GM21576 (cell line): Measurements from ENCODE around the gene TRIOBP.

ENCODE experiments used
- ATAC-seq: cut with Tn5 transposase; IDR thresholded peaks from one replicate; pipeline ENCODE4 v1.9.1; 2021; ENCODE audit warnings: mild to moderate bottlenecking, moderate library complexity; ENCODE audit not compliant: unreplicated experiment

TRIOBP gene

GRCh38 chr22:37664249-37665101, 32.4 kb upstream of the TRIOBP start:
- no peak for ATAC-seq

- no peak for ATAC-seq
These were observed 31.4 kb upstream of the TRIOBP start for GRCh38 chr22:37665487-37665886.

- no peak for ATAC-seq
These were observed 27.3 kb upstream of the TRIOBP start for GRCh38 chr22:37669586-37669985.

- ATAC-seq = no peak
These were observed 24.5 kb upstream of the TRIOBP start for GRCh38 chr22:37672206-37672919.

GRCh38 chr22:37672920-37673455, 23.9 kb upstream of the TRIOBP start:
- ATAC-seq = no peak

- ATAC-seq = no peak
These were observed 22.6 kb upstream of the TRIOBP start for GRCh38 chr22:37674248-37674647.

- ATAC-seq = peak; percentile 52
These were observed 21.6 kb upstream of the TRIOBP start, which contains the start of gene LGALS1 for GRCh38 chr22:37674951-37675929. TSS of gene LGALS1 (plus strand) at chr22:37675636. CDS start at chr22:37675703, 67 bp downstream.

GRCh38 chr22:37675930-37676735, 20.7 kb upstream of the TRIOBP start:
- no peak for ATAC-seq

GRCh38 chr22:37676736-37677492, 19.9 kb upstream of the TRIOBP start:
- ATAC-seq = peak; percentile 34

GRCh38 chr22:37677493-37677974, 19.3 kb upstream of the TRIOBP start:
- ATAC-seq = no peak

GRCh38 chr22:37678372-37678771, 18.5 kb upstream of the TRIOBP start:
- ATAC-seq = no peak

- ATAC-seq = no peak
These were observed 17.2 kb upstream of the TRIOBP start for GRCh38 chr22:37679670-37680069.

GRCh38 chr22:37680191-37680851, 16.5 kb upstream of the TRIOBP start:
- no peak for ATAC-seq

GRCh38 chr22:37681001-37681424, 15.8 kb upstream of the TRIOBP start:
- ATAC-seq = no peak

- ATAC-seq = no peak
These were observed 15.2 kb upstream of the TRIOBP start for GRCh38 chr22:37681556-37682049.

GRCh38 chr22:37684803-37685615, 11.8 kb upstream of the TRIOBP start:
- ATAC-seq = no peak
